ENCODE measurements around the gene DNAI1.
A peak's percentile ranks its signal among the peaks of the same experiment; 100 is the strongest.
"Not testable (repeated sequence)": the region's sequence is repeated elsewhere in the genome, so short reads cannot be mapped to it uniquely, and the experiment has no call there.

Gene DNAI1

DNA sequence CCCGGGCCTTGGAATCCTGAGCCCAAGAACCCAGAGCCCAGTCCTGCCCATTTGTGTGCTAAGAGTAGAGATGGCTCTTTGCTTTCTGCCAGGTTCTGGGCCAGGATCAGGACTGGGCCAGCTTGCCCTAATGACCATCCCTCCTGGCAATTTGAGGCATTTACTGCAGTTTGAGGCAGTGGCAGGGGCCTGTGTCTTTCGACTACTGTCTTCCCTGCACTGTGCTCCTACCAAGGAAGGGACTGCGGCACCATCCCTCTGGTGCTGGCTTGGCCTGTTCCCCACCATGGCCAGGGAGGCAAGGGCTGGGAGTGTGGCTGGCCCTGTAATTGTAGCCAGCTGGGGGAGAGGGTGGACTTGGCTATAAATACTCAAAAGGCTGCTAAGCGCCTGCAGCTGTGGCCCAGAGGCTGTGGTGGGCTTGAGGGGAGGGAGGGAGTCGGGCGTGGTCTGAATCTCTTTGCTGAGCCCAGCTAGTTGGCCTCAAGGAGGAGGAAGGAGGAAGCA lies 59.6 kb downstream of the DNAI1 start:
- DNase-seq (no peak), ATAC-seq (replicated peaks) (no peak)
- Mint-ChIP-seq H3K4me3 (no peak overlapping the region), H3K36me3 (no peaks in the 10 kb centered on the region), H3K9me3 (no peaks in the 10 kb centered on the region), H3K4me1 (peaks cover 9 to 13% of the 10 kb centered on the region in 2 donors), H3K27me3 (peaks cover 33 to 42% of the 10 kb centered on the region in 2 donors), H3K27ac (no peak overlapping the region)

GRCh38 chr9:34518896-34519295 lies 60.3 kb downstream of the DNAI1 start:
- ATAC-seq (replicated peaks) = no peak
- no peak overlapping the region for H3K27ac Mint-ChIP-seq
- no peak overlapping the region for H3K4me3 Mint-ChIP-seq
- peaks cover 12 to 13% of the 10 kb centered on the region in 2 donors for H3K4me1 Mint-ChIP-seq
- DNase-seq = no peak
- peaks cover 33 to 42% of the 10 kb centered on the region in 2 donors for H3K27me3 Mint-ChIP-seq
- no peaks in the 10 kb centered on the region for H3K36me3 Mint-ChIP-seq
- H3K9me3 Mint-ChIP-seq = no peaks in the 10 kb centered on the region

- Mint-ChIP-seq H3K9me3 (no peaks in the 10 kb centered on the region), H3K27me3 (peaks cover 30 to 43% of the 10 kb centered on the region in 2 donors), H3K4me3 (no peak overlapping the region), H3K36me3 (no peaks in the 10 kb centered on the region), H3K4me1 (peaks cover 12 to 13% of the 10 kb centered on the region in 2 donors), H3K27ac (no peak overlapping the region)
- ATAC-seq (replicated peaks) = no peak
- DNase-seq = no peak
These were observed 60.9 kb downstream of the DNAI1 start for GRCh38 chr9:34519321-34520020.

DNA sequence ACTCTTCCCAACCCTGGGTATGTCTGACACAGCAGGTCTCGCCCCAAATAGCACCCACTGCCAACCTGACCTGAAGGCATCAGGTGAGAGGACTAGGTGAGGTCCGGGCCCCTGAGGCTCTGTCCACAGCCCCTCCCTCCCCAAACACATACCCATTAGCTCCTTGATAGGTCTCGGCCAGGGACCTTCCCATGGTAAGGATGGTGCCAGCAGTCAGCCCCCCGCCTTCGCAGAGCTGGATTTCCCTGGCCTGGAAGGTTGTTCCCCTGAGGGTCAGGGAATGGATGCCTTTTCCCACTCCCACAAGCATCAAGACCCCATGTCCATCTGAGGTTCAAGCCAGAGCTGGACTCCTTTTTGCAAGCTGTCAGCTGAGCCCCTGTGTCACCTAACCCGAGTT lies 61.5 kb downstream of the DNAI1 start:
- H3K4me3 Mint-ChIP-seq = no peak overlapping the region
- H3K4me1 Mint-ChIP-seq = peaks cover 12 to 13% of the 10 kb centered on the region in 2 donors
- DNase-seq (no peak), ATAC-seq (replicated peaks) (no peak)
- H3K27ac Mint-ChIP-seq = no peak overlapping the region
- H3K36me3 Mint-ChIP-seq = no peaks in the 10 kb centered on the region
- peaks cover 28 to 43% of the 10 kb centered on the region in 2 donors for H3K27me3 Mint-ChIP-seq
- H3K9me3 Mint-ChIP-seq = no peaks in the 10 kb centered on the region

GRCh38 chr9:34520505-34521385 lies 62.1 kb downstream of the DNAI1 start:
- no peaks in the 10 kb centered on the region for H3K9me3 Mint-ChIP-seq
- H3K27ac Mint-ChIP-seq = no peak overlapping the region
- ATAC-seq (replicated peaks) = no peak
- H3K4me1 Mint-ChIP-seq = peaks cover 12 to 13% of the 10 kb centered on the region in 2 donors
- H3K4me3 Mint-ChIP-seq = no peak overlapping the region
- DNase-seq = no peak
- no peaks in the 10 kb centered on the region for H3K36me3 Mint-ChIP-seq
- H3K27me3 Mint-ChIP-seq = peaks cover 32 to 48% of the 10 kb centered on the region in 2 donors

- peak overlapping the region in 1 of 2 donors; percentile 22 for H3K4me3 Mint-ChIP-seq
- H3K27me3 Mint-ChIP-seq = peaks cover 31 to 52% of the 10 kb centered on the region in 2 donors
- H3K36me3 Mint-ChIP-seq = no peaks in the 10 kb centered on the region
- no peak overlapping the region for H3K27ac Mint-ChIP-seq
- H3K4me1 Mint-ChIP-seq = peaks cover 12 to 13% of the 10 kb centered on the region in 2 donors
- DNase-seq (no peak), ATAC-seq (replicated peaks) (no peak)
- no peaks in the 10 kb centered on the region for H3K9me3 Mint-ChIP-seq
These were observed 62.9 kb downstream of the DNAI1 start for GRCh38 chr9:34521406-34522045.

DNA sequence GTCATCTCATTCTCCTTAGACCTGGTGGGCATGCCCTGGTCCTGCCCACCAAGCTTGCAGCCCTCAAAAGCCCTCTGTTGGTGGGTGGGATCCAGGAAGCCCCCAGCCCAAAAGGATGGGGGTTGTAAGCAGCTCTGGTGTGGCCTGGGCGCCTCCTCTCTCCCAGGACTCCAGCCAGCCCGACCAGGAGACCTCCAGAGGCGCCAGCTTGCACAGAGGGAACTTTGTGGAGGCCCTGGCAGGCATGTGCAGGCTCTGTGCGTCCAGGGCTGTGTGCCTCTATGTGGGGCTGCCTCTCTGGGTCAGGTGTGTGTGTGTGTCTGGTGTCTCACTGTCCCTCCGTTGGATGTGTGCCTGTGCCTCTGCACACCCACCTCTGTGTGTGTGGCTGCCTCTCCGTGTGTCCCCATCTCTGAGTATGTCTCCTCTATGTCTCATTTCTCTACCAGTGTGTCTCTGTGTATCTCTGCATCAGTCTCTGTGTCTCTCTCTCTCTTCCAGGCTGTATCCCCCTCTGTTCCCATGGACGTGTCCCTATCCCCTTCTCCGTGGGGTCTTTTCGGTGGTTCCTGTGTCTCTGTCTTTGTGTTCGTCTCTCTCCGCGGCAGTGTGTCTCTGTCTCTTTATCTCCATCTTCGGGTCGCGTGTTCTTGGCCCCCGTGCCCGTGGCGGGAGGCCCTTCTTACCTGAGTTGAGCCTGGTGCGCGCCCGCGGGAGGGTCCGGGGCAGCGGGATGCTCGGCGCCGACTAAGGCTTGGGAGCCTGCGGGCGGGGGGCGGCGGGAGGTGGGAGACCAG lies 63.7 kb downstream of the DNAI1 start:
- no peaks in the 10 kb centered on the region for H3K36me3 Mint-ChIP-seq
- DNase-seq (no peak), ATAC-seq (replicated peaks) (no peak)
- peaks cover 12 to 13% of the 10 kb centered on the region in 2 donors for H3K4me1 Mint-ChIP-seq
- H3K27ac Mint-ChIP-seq = no peak overlapping the region
- H3K9me3 Mint-ChIP-seq = no peaks in the 10 kb centered on the region
- peaks cover 31 to 47% of the 10 kb centered on the region in 2 donors for H3K27me3 Mint-ChIP-seq
- H3K4me3 Mint-ChIP-seq = peak overlapping the region; percentile 46 to 50

GRCh38 chr9:34522971-34523797 lies 64.6 kb downstream of the DNAI1 start, which contains the start of gene ENHO:
TSS of gene ENHO (minus strand) at chr9:34522990. CDS start at chr9:34521695, 1,295 bp downstream.
- peaks cover 12 to 13% of the 10 kb centered on the region in 2 donors for H3K4me1 Mint-ChIP-seq
- H3K27ac Mint-ChIP-seq = no peak within 1 kb of the TSS
- peaks cover 0 to 1% of the 10 kb centered on the region in 2 donors for H3K9me3 Mint-ChIP-seq
- H3K27me3 Mint-ChIP-seq = peaks cover 30 to 45% of the 10 kb centered on the region in 2 donors
- H3K4me3 Mint-ChIP-seq = peak within 1 kb of the TSS; percentile 58 to 71
- DNase-seq = peak; percentile 90
- ATAC-seq (replicated peaks) = peak; percentile 95 to 97
- H3K36me3 Mint-ChIP-seq = no peaks in the 10 kb centered on the region

DNA sequence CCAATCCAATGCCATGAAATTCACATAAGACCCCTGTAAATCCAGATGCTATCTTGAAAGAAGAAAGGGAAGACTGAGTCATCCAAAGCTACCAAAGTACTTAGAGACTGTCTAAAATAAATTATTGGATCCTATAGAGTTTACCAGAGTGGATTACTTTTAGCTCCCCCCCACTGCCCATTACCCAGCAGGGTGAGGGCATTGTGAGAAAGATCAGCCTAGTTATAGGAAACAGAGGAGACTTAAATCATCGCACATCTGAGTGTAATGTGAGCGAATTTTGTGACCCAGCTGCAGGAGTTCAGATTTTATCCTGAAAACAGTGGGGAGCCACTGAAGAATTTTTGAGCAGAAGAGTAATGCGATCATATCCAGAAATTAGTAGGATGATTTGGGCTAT lies 65.7 kb downstream of the DNAI1 start:
- Mint-ChIP-seq H3K27me3 (peaks cover 30 to 46% of the 10 kb centered on the region in 2 donors), H3K36me3 (no peaks in the 10 kb centered on the region), H3K4me3 (no peak overlapping the region), H3K9me3 (peaks cover 0 to 1% of the 10 kb centered on the region in 2 donors), H3K27ac (no peak overlapping the region), H3K4me1 (peaks cover 7 to 8% of the 10 kb centered on the region in 2 donors)
- no peak for ATAC-seq (replicated peaks)
- no peak for DNase-seq

- Mint-ChIP-seq H3K27ac (no peak overlapping the region), H3K4me1 (peaks cover 6% of the 10 kb centered on the region in 2 donors), H3K4me3 (no peak overlapping the region), H3K9me3 (peaks cover 0 to 1% of the 10 kb centered on the region in 2 donors), H3K27me3 (peaks cover 43 to 59% of the 10 kb centered on the region in 2 donors), H3K36me3 (no peaks in the 10 kb centered on the region)
- DNase-seq = no peak
- no peak for ATAC-seq (replicated peaks)
These were observed 67.4 kb downstream of the DNAI1 start for GRCh38 chr9:34526026-34526425.

GRCh38 chr9:34532041-34532440 lies 73.4 kb downstream of the DNAI1 start:
- H3K27me3 Mint-ChIP-seq = peaks cover 43 to 77% of the 10 kb centered on the region in 2 donors
- H3K27ac Mint-ChIP-seq; H3K4me3 Mint-ChIP-seq; DNase-seq; H3K9me3 Mint-ChIP-seq; ATAC-seq (replicated peaks); H3K36me3 Mint-ChIP-seq; H3K4me1 Mint-ChIP-seq: not testable (repeated sequence)

DNA sequence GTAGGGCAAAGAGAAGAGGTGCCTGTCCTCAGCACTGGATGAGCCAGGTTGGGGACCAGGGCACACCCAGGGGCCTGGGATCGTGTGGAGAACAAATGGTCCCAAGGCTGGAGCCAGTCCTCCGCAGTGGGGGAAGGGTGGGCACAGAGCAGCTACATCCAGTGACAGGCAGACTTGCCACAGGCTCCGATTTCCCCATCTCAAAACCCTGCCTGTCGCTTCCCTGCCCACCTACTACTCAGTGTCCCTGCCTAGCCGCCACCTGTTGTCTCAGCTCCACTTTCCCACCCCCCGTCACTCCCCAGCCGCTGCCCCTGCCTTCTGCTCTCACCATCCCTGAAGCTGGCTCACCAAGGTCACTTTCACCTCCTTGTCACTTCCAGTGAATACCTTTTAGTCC lies 78.1 kb downstream of the DNAI1 start:
- H3K4me3 Mint-ChIP-seq = no peak overlapping the region
- ATAC-seq (replicated peaks) (no peak), DNase-seq (no peak)
- no peaks in the 10 kb centered on the region for H3K4me1 Mint-ChIP-seq
- no peak overlapping the region for H3K27ac Mint-ChIP-seq
- H3K36me3 Mint-ChIP-seq = no peaks in the 10 kb centered on the region
- H3K9me3 Mint-ChIP-seq = no peaks in the 10 kb centered on the region
- peaks cover 39 to 75% of the 10 kb centered on the region in 2 donors for H3K27me3 Mint-ChIP-seq

DNA sequence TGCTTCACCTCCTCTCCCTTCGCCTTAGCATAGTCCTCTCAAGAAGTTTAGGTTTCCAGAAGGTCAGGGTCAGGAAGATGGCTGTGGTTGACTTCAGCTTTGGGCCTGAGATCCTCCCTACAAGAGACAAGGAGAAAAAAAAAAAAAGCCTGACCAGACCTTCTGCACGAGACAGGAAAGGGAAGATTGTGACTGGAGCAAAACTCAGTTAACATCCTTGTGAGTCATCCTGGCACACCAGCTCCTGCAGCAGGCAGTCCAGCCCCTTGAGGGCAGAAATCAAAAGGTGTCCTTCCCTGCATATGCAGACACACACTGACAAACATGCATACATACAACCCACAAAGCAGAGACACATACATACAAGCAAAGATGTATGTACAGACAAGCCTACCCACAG lies 82.2 kb downstream of the DNAI1 start:
- ATAC-seq (replicated peaks) (no peak), DNase-seq (no peak)
- Mint-ChIP-seq H3K36me3 (no peaks in the 10 kb centered on the region), H3K4me1 (no peaks in the 10 kb centered on the region), H3K4me3 (no peak overlapping the region), H3K27ac (no peak overlapping the region), H3K9me3 (no peaks in the 10 kb centered on the region), H3K27me3 (peaks cover 40 to 52% of the 10 kb centered on the region in 2 donors)
